DLD1 (cell line): ENCODE results near the gene NKAIN1.
"Not testable (repeated sequence)": the region's sequence is repeated elsewhere in the genome, so short reads cannot be mapped to it uniquely, and the experiment has no call there.

Experiments used
- in situ Hi-C: cut with HindIII; loops from 2 replicates; pipeline ENCODE4 v1.10.0; 2017; ENCODE audit warnings: low sequenced_read_pairs

NKAIN1 gene

GRCh38 chr1:31199236-31199790 is 40.4 kb downstream of the NKAIN1 start:
- in situ Hi-C loops, result loop anchor here (10.0 kb wide), 2 partner anchors 65 to 435 kb away; no protein-coding TSS in a partner anchor

- in situ Hi-C loops, result loop anchor here (10.0 kb wide), 2 partner anchors 66 to 436 kb away; no protein-coding TSS in a partner anchor
Measured at GRCh38 chr1:31198600-31198999, 41.1 kb downstream of the NKAIN1 start.

DNA sequence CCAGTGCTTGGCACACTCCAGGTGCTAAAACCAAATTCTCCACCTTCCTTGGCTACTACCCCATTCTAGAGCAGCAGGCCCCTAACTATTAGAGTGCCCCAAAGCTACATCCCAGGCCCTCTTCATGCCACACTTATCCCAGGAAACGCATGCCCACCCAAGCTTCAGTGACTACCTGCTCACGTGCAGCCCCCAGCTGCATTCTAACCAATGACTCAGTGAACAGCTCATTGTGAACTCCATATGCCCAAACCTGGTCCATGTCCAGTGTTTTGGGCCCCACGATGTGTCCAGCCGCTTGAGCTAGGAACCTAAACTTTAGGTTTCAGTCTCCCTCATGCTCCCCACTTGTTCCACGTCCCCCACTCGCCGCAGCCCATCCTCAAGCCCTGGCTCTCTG is 41.5 kb downstream of the NKAIN1 start:
- in situ Hi-C loops, result loop anchor here (10.0 kb wide), 2 partner anchors 67 to 437 kb away; no protein-coding TSS in a partner anchor

GRCh38 chr1:31196685-31197084 is 43.0 kb downstream of the NKAIN1 start:
- in situ Hi-C loops, result loop anchor here (10.0 kb wide), 2 partner anchors 68 to 438 kb away; no protein-coding TSS in a partner anchor

DNA sequence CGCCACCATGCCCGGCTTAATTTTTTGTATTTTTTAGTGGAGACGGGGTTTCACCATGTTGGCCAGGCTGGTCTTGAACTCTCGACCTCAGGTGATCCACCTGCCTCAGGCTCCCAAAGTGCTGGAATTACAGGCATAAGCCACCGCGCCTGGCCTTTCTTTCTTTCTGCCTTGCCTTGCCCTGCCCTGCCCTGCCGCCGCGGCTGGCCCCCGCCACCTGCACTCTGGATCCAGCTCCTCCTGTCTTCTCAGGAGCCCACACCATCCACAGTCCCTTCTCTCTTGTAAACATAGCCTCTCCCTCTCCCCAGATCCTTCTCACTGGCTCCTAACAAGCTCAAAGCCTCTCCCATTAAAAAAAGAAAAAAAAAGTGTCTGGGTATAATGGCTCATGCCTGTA is 44.4 kb downstream of the NKAIN1 start:
- in situ Hi-C loops, result loop anchor here (10.0 kb wide), 2 partner anchors 70 to 440 kb away; no protein-coding TSS in a partner anchor

DNA sequence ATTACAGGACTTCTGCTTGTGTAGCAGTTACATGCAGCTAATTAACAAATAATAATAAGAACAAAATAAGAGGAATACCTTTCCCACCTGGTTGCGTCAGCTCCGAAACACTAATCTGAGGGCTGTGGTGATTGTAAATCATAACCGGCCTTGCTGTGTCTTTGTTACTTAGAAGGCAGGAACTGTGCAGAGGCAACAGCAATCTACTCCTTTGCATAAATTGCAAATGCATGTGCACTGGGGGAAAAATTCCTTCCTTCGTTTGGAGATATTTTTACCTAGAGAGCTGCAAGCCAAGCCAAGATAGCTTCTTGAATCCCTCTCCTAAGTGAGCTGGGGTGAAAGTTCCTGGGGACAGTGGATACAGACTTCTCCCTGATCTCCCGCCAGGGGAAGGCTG is 46.0 kb downstream of the NKAIN1 start:
- in situ Hi-C loops, result loop anchor here (10.0 kb wide), 2 partner anchors 71 to 441 kb away; no protein-coding TSS in a partner anchor

- in situ Hi-C loops, result loop anchor here (10.0 kb wide), 2 partner anchors 74 to 444 kb away; no protein-coding TSS in a partner anchor
Measured at GRCh38 chr1:31191281-31191680, 48.4 kb downstream of the NKAIN1 start.

DNA sequence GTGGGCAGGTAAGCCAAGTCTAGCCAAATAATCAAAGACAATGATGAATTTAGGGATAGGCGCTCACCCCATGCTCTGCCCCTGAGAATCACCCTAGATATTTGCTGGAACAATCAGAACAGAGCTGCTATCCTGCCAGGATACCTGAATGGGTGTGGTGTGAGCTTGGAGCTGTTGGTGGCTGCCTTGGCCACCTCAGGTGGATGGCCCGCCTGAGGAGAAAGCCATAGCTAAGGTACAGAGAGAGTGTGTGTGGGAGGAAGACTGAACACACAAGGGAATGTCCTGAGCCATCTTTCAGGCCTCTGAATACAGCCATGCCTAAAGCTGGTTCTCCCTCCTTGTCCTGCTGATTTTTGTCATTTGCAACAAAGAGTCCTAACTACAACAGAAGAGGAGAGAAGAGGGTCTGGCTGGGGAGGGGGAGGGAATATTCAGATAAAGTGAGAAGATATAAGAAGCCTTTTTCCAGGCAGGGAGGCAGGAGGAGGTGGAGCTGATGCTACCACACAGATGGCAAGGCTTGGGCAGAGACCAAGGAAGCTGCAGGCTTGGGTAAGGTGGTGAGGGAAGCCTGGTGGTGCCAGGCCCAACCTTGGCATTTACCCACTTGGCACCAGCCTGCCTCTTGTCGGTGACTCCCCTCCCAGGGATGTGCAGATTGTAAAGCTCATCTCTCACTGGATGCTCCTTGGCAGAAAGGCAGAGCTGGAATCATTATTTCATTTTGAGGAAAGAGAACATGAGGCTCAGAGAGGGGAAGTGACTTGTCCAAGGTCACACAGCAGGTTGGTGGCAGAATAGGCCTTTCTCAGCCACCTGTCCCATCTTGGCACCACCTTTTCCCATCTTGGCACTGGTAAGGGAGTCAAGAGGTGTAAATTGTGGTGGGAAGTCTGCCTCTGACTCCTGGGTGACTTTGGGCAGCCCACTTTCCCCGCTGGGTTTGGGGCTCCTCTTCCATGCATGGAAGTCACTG is 49.7 kb downstream of the NKAIN1 start:
- in situ Hi-C loops, result loop anchor here (10.0 kb wide), 2 partner anchors 75 to 445 kb away; no protein-coding TSS in a partner anchor

DNA sequence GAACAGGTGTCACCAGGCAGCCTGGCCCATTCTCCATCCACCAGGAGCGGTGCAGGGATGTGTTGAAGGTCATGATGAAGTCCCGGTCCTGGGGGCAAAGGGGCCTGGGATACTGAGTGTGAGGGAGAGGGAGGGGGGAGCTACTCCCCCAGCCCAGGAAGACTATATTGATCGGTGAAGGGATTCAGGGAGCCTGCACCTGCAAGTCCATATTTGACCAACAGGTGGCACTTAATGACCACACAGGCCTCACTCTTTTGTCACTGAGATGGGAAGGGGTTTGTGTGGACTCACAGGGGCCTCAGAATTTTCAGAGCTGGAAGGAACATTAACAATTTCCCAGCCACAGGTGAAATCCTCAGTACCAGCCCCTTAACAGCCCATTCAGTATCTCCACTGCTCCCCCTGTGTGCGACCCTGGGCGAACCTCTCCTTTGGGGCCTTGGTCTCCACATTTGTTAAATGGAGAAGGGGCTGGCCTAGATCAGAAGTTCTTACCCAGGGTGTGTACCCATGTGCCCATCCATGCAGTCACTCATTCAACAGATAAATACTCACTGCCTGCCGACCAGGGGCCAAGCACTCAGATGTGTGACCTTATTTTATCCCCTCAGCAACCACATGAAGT is 55.6 kb downstream of the NKAIN1 start:
- in situ Hi-C loops, result no loop called here

- in situ Hi-C loops, result no loop called here
Measured at GRCh38 chr1:31183126-31183525, 56.6 kb downstream of the NKAIN1 start.

- in situ Hi-C loops, result no loop called here
Measured at GRCh38 chr1:31182352-31182751, 57.3 kb downstream of the NKAIN1 start.

- in situ Hi-C loops, result no loop called here
Measured at GRCh38 chr1:31181515-31182343, 58.0 kb downstream of the NKAIN1 start.

DNA sequence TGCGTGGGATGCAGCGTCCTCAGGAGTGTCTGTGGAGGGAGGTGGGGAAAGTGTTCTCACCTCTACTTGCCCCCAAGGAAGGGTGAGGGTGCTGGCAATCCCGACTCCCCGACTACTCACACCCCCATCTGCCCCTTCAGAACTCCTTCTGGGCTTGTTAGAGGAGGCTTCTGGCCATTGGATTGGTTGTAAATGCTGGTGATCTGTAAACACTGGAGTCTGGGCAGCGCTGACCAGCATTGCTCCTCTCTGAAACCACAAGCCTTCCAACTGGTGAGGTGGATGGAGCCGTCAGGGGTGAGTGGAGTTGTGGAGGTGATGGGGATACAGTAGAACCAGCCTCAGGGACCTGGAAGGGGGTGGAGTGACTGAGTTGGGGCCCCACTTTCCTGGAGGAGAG is 59.3 kb downstream of the NKAIN1 start:
- in situ Hi-C loops, result no loop called here

- in situ Hi-C loops, result not testable (repeated sequence)
Measured at GRCh38 chr1:31176291-31176690, 63.4 kb downstream of the NKAIN1 start.

DNA sequence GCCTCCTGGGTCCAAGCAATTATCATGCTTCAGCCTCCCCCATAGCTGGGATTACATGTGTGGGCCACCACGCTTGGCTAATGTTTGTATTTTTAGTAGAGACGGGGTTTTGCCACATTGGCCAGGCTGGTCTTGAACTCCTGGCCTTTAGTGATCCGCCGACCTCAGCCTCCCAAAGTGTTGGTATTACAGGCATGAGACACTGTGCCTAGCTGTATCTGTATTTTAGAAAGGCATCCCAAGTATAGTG is 69.3 kb downstream of the NKAIN1 start:
- in situ Hi-C loops, result no loop called here

- in situ Hi-C loops, result no loop called here
Measured at GRCh38 chr1:31166462-31166861, 73.2 kb downstream of the NKAIN1 start.

DNA sequence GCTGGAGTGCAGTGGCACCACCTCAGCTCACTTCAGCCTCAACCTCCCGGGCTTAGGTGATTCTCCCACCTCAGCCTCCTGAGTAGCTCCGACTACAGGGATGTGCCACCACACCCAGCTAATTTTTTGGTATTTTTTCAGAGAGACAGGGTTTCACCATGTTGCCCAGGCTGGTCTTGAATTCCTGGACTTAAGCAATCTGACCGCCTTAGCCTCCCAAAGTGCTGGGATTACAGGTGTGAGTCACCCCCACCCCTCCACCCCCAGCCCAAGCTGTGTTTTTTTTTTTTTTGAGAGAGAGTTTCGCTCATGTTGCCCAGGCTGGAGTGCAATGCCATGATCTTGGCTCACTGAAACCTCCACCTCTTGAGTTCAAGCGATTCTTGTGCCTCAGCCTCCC is 75.4 kb downstream of the NKAIN1 start:
- in situ Hi-C loops, result no loop called here

- in situ Hi-C loops, result no loop called here
Measured at GRCh38 chr1:31163866-31164265, 75.8 kb downstream of the NKAIN1 start.

DNA sequence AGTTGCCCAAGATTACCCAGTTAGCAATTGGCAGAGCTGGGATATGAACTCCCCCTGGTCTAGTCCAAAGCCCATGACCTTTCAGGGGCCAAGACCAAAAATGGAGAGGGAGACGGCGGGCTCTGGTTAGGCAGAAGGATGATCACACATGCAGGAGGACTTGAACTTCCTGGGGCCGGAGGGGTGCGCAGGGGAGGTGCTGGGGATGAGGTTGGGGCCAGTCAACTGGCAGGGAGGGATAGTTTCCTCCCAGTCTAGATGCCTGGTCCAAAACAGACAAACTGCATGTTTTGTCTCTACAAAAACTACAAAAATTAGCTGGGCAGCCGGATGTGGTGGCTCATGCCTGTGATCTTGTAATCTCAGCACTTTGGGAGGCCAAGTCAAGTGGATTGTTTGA is 78.1 kb downstream of the NKAIN1 start:
- in situ Hi-C loops, result no loop called here

- in situ Hi-C loops, result no loop called here
Measured at GRCh38 chr1:31159869-31160611, 79.6 kb downstream of the NKAIN1 start.
